Activated naive CD4-positive, alpha-beta T cell treated with anti-CD3 and anti-CD28 coated beads, Interleukin-2, amount 50 U/mL, for 16 hours (primary cell): ENCODE measurements around the gene SLK.

Experiments
- DNase-seq: peaks from one replicate; pipeline ENCODE4 v3.0.0-alpha.2; 2020

Gene SLK

GRCh38 chr10:104056619-104057273 is 89.8 kb downstream of the SLK start:
- DNase-seq = no peak

GRCh38 chr10:104057717-104058116 is 90.8 kb downstream of the SLK start:
- no peak for DNase-seq

- no peak for DNase-seq
Observed at GRCh38 chr10:104059364-104059763, 92.4 kb downstream of the SLK start.

GRCh38 chr10:104061196-104061595 is 94.3 kb downstream of the SLK start:
- DNase-seq = no peak

GRCh38 chr10:104065748-104066147 is 98.8 kb downstream of the SLK start:
- DNase-seq = no peak

- DNase-seq = no peak
Observed at GRCh38 chr10:104066945-104067344, 100.0 kb downstream of the SLK start.

GRCh38 chr10:104067525-104067924 is 100.6 kb downstream of the SLK start:
- DNase-seq = no peak

- no peak for DNase-seq
Observed at GRCh38 chr10:104069613-104070012, 102.7 kb downstream of the SLK start.

GRCh38 chr10:104072786-104073185 is 105.8 kb downstream of the SLK start:
- no peak for DNase-seq

GRCh38 chr10:104074505-104074904 is 107.6 kb downstream of the SLK start:
- no peak for DNase-seq

- DNase-seq = no peak
Observed at GRCh38 chr10:104076743-104077160, 109.8 kb downstream of the SLK start.

- DNase-seq = no peak
Observed at GRCh38 chr10:104077247-104077646, 110.3 kb downstream of the SLK start.

- no peak for DNase-seq
Observed at GRCh38 chr10:104077663-104078151, 110.8 kb downstream of the SLK start.
